ENCODE measurements around the gene MYH10.
A peak's percentile ranks its signal among the peaks of the same experiment; 100 is the strongest.

MYH10 gene

GRCh38 chr17:8444494-8444893 is 186.0 kb downstream of the MYH10 start:
- no peak for DNase-seq (ENCODE audit: low spot score)

GRCh38 chr17:8443756-8444155 is 186.8 kb downstream of the MYH10 start:
- DNase-seq (ENCODE audit: low spot score): no peak

- DNase-seq (ENCODE audit: low spot score): no peak
Measured at GRCh38 chr17:8442310-8442709, 188.2 kb downstream of the MYH10 start.

- no peak for DNase-seq (ENCODE audit: low spot score)
Measured at GRCh38 chr17:8441690-8442089, 188.8 kb downstream of the MYH10 start.

- DNase-seq (ENCODE audit: low spot score): no peak
Measured at GRCh38 chr17:8439681-8440080, 190.8 kb downstream of the MYH10 start.

- DNase-seq (ENCODE audit: low spot score): no peak
Measured at GRCh38 chr17:8438441-8438840, 192.1 kb downstream of the MYH10 start.

GRCh38 chr17:8436844-8437171 is 193.7 kb downstream of the MYH10 start:
- no peak for DNase-seq (ENCODE audit: low spot score)

- DNase-seq (ENCODE audit: low spot score): peak; percentile 41
Measured at GRCh38 chr17:8436169-8436843, 194.2 kb downstream of the MYH10 start.

- DNase-seq (ENCODE audit: low spot score): peak; percentile 97
Measured at GRCh38 chr17:8435245-8436168, 195.0 kb downstream of the MYH10 start, which contains the start of gene NDEL1. TSS of gene NDEL1 (plus strand) at chr17:8435884. CDS start at chr17:8444272, 8,388 bp downstream.

- DNase-seq (ENCODE audit: low spot score): no peak
Measured at GRCh38 chr17:8430966-8431365, 199.6 kb downstream of the MYH10 start.

- no peak for DNase-seq (ENCODE audit: low spot score)
Measured at GRCh38 chr17:8426802-8427201, 203.7 kb downstream of the MYH10 start.

- DNase-seq (ENCODE audit: low spot score): no peak
Measured at GRCh38 chr17:8426094-8426720, 204.3 kb downstream of the MYH10 start.

Data from cerebellar cortex (tissue), 1 donor.